Chondrocyte (in vitro differentiated cells): ENCODE data around the gene LYSMD2. TPM values are rescaled to one million over a fixed set of nuclear protein-coding genes. Genes with fewer than 3 reads are reported as not detected.

Source experiments
- DNase-seq: peaks from one replicate; pipeline ENCODE4 v3.0.0; 2021; ENCODE audit warnings: mixed read lengths, low spot score
- H3K27ac Mint-ChIP-seq: one replicate; pipeline ENCODE4 v1.8.0; 2021; ENCODE audit warnings: mild to moderate bottlenecking, moderate library complexity, mixed read lengths; ENCODE audit not compliant: unreplicated experiment
- H3K27me3 Mint-ChIP-seq: 2 replicates; pipeline ENCODE4 v1.8.0; 2021; ENCODE audit warnings: low read depth, mixed read lengths
- H3K36me3 Mint-ChIP-seq: 2 replicates; pipeline ENCODE4 v1.8.0; 2021; ENCODE audit warnings: low read depth, mixed read lengths
- H3K4me1 Mint-ChIP-seq: 2 replicates; pipeline ENCODE4 v1.8.0; 2021; ENCODE audit warnings: low read depth, mild to moderate bottlenecking, mixed read lengths
- H3K4me3 Mint-ChIP-seq: one replicate; pipeline ENCODE4 v1.8.0; 2021; ENCODE audit warnings: mild to moderate bottlenecking, moderate library complexity, mixed read lengths; ENCODE audit not compliant: unreplicated experiment
- H3K9me3 Mint-ChIP-seq: 2 replicates; pipeline ENCODE4 v1.8.0; 2021; ENCODE audit warnings: low read depth, mixed read lengths
- CTCF ChIP-seq: fragments of 200-600 bp; sonication (generic); IDR thresholded peaks from 2 replicates; pipeline ENCODE4 v1.5.0; 2021; ENCODE audit warnings: antibody characterized with exemption, mild to moderate bottlenecking, moderate library complexity
- total RNA-seq: library from RNA; stranded (reverse); gene quantifications from 3 replicates; pipeline ENCODE4 v1.2.1, GENCODE V29; 2021

The LYSMD2 gene
- total RNA-seq, 1 donor from 2014 or later, result 2.7 TPM

- Mint-ChIP-seq H3K4me1 (peaks cover 32% of the 10 kb centered on the region), H3K9me3 (no peaks in the 10 kb centered on the region)
- no peak for TF ChIP-seq CTCF
These were observed 18.3 kb upstream of the LYSMD2 start for GRCh38 chr15:51755790-51756189.

DNA sequence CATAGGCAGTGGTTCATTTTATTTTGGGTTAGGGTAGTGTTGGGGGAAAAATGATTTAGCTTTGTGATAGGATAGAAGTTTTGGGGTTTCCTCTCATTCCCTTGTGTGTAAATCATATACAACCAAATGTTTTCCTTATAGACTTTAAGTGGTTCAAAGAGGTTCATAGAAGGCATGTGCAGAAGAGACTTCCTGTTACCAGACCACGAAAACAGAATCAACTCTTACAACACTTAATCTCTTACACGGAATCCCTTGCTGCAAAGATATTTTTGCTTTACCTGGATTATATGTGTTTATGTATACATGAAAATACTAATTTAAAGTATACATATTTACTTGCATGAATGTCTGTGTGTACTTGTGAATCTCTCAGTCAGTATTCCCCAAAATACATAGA is 16.8 kb upstream of the LYSMD2 start:
- H3K27ac Mint-ChIP-seq, result no peak overlapping the region
- H3K27me3 Mint-ChIP-seq, result peaks cover 10% of the 10 kb centered on the region
- DNase-seq, result no peak
- TF ChIP-seq CTCF, result no peak
- H3K4me1 Mint-ChIP-seq, result peaks cover 26% of the 10 kb centered on the region
- no peaks in the 10 kb centered on the region for H3K36me3 Mint-ChIP-seq
- H3K9me3 Mint-ChIP-seq, result no peaks in the 10 kb centered on the region
- no peak overlapping the region for H3K4me3 Mint-ChIP-seq

More at GRCh38 chr15:51755790-51756189, 18.3 kb upstream of the LYSMD2 start:
- H3K4me3 Mint-ChIP-seq, result no peak overlapping the region
- no peak overlapping the region for H3K27ac Mint-ChIP-seq
- peaks cover 2% of the 10 kb centered on the region for H3K27me3 Mint-ChIP-seq
- no peaks in the 10 kb centered on the region for H3K36me3 Mint-ChIP-seq
- DNase-seq, result no peak

DNA sequence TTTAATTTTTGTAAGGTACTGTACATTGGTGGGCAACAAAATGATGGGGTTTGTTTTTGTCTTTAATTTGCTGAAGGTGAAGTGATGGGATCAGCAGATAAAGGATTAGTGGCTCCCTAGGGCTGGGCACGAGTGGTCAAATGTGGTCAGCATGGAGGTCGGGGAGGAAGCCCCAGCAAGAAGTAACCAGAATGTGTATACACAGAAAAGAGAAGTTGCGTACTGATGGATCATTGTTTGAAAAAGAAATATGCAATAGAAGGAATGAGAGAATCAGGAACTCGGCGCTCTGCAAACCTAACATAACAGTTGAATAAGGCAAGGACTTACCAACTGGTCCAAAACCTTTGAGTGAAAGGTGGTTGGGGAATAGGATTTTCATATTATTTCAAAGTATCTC is 15.4 kb upstream of the LYSMD2 start:
- Mint-ChIP-seq H3K4me1 (peaks cover 14% of the 10 kb centered on the region), H3K9me3 (no peaks in the 10 kb centered on the region), H3K27me3 (peaks cover 18% of the 10 kb centered on the region), H3K4me3 (no peak overlapping the region), H3K36me3 (no peaks in the 10 kb centered on the region), H3K27ac (no peak overlapping the region)
- DNase-seq, result no peak
- TF ChIP-seq CTCF, result no peak

DNA sequence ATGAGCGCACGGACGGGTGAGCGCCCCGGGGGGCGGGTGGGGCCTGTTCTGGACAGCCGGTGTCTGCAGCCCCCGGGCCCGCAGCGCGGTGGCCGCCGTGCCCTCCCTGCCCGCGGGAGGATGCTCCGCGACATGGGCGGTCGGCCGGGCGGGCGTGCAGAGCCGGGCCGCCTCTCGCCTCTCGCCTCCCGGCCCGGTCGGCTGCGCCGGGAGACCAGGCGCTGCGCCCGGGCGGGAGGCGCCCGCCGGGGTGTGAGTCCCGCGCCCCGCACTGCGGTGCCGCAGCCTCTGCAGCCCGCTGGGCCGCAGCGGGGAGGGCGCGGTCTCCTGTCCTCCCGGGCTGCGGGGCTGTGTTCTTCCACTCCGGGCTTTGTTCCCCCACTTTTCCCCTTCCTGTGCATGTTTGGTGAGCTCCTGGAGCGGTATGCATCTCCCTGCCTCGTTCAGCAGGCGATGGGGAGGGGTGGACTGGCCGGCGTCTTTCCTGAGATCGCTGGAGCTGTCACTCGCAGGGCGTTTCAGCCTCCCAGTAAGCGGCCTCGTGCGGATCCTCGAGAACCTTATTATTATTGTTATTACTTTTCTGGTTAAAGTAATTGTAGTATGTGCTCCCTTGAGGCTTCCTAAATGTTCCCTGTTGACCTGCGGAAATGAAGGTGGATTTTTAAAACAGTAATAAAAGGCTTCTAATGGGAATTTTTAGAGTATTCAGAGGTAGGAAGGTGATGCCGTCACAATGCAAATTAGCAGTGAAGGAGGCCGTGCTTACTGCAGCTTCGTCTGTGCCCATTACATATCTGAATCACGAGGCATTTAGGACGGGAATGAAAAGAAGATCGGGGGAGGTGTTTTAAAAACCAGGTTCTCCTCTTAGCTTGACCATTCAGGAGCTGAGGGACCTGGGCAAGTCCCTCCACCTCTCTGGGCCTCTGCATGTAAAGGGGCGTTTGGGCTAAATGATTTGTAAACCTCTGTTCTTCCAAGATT is 14.5 kb upstream of the LYSMD2 start:
- Mint-ChIP-seq H3K4me1 (peaks cover 14% of the 10 kb centered on the region), H3K27ac (peak overlapping the region; percentile 53), H3K36me3 (no peaks in the 10 kb centered on the region), H3K9me3 (no peaks in the 10 kb centered on the region), H3K27me3 (peaks cover 23% of the 10 kb centered on the region), H3K4me3 (peak overlapping the region; percentile 80)
- TF ChIP-seq CTCF, result no peak
- no peak for DNase-seq

DNA sequence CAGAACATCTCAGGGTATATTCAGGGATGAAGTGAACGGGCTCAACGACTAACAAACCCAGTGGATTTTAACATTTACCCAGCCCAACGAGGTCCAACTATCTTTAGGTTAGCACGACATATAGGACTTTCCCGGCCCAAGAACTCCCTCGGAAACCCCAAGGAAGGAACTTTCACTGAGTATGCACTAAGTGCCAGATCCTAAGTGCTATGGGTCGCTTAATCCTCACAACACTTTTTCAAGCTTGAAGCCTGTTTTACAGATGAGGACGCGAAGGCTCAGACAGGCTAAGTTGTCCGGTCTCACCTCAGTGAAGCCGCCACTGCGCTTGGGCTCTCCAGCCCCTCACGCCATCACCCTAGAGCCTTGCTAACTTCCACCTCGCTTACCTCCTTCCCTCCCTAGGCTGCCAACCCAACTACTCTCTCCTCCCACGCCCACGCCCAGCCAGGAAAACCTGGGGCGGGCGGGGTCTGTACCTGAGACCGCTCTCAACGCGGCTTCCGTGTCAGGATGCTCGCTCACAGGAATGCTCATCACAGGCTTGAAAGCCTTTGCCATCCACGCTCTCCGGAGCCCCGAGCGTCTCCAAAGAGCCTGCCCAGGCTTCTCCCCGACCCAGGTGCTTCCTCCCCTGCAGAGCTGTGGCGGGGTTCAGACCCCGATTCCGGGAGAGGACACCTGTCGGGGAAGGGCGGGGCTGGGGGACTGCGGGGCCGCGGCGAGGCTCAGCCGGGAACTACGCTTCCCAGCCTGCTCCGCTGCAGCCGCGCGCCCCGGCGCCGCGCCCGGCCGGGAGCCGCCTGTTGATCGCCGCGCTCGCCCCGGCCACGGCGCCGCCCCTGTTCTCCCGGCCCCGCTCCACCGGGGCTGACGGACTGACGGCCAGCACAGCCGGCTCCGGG is 13.6 kb upstream of the LYSMD2 start, which contains the start of gene TMOD2:
TSS of gene TMOD2 (plus strand) at position 806 of the 905 bp plus-strand sequence. CDS start 14,845 bp downstream, outside the sequence.
- TF ChIP-seq CTCF, result no peak
- no peaks in the 10 kb centered on the region for H3K9me3 Mint-ChIP-seq
- peaks cover 14% of the 10 kb centered on the region for H3K4me1 Mint-ChIP-seq
- H3K36me3 Mint-ChIP-seq, result no peaks in the 10 kb centered on the region
- peak within 1 kb of the TSS; percentile 80 for H3K4me3 Mint-ChIP-seq
- no peak for DNase-seq
- peak within 1 kb of the TSS; percentile 53 for H3K27ac Mint-ChIP-seq
- H3K27me3 Mint-ChIP-seq, result peaks cover 28% of the 10 kb centered on the region
